Fibroblast of skin of left biceps (primary cell): Measurements from ENCODE around the gene COMMD8.
A peak's percentile ranks its signal among the peaks of the same experiment; 100 is the strongest.

Source experiments
- DNase-seq, 2 experiments: peaks; one replicate each; pipeline ENCODE4 v3.0.0-alpha.2; 2013; ENCODE audit warnings: low read depth in 2 of 2

Gene COMMD8

DNA sequence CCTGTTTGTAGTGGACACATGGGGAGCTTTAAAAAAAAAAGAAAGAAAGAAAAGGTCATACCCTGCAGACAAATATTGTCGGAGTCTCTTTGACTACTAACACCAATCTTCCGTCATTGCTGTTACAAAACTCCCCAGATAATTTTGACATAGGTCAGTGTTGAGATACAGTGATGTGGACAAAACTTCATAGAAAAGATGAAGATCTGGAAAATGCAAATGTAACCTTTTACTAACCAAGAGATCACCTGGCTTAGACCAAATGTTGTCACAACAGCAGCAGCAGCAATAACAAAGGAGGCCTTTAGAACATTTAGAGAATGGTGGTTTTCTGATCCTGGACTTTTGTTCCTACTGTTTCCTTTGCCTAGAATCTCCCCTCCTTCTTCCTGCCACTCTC is 8.1 kb upstream of the COMMD8 start:
- no peak for DNase-seq

- no peak for DNase-seq
These were observed 7.6 kb upstream of the COMMD8 start for GRCh38 chr4:47471064-47471463.

DNA sequence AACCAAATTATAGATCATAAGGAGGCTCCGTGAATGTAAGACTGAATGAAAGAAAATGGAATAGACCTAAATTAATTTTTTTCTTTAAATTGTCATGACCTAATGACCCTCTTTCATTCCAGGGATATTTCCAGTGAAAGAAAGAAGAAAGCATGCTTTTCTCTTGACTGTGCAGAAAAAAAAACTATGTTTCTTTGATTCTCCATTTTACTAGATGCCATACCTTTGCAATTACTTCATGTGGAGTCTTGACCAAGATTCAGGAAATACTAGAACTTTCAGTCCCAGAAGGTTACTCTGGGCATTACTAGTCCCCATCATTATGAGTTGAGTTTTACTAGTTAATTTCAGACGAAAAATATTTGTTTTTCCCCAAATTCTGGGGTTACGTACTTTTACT is 6.4 kb upstream of the COMMD8 start:
- DNase-seq: no peak

- DNase-seq: no peak
These were observed 5.3 kb upstream of the COMMD8 start for GRCh38 chr4:47468706-47469365.

DNA sequence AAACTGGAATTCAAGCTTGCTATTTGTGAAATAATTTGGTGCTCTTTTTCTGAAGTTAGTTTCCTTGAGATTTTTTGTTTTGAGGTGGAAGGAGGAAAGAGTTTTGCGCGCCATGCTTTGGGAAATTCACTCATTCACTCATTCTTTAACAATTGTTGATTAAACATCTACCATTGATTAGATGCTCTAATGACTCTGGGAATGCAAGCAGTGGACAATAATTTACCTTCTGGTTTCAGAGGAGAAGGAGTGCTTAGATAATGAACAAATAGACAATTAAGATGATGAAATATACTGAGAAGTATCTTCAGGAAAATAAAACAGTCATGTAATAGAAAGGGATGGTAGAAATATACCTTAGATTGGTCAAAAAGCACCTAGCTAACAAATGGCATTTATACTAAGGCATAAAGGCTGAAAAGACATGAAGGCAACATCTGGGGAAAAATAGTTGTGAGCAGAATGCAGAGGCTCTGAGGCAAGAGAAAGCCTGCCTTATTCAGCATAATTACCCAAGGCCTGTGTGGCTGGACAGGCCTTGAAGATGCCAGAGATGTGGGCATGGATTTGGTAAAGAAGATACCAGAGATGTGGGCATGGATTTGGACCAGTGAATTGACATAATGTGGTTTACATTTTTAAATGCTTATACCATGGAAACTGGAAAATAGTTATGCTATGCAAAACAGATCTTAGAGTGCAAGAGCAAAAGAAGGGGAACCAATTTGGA is 2.7 kb upstream of the COMMD8 start:
- DNase-seq: no peak

DNA sequence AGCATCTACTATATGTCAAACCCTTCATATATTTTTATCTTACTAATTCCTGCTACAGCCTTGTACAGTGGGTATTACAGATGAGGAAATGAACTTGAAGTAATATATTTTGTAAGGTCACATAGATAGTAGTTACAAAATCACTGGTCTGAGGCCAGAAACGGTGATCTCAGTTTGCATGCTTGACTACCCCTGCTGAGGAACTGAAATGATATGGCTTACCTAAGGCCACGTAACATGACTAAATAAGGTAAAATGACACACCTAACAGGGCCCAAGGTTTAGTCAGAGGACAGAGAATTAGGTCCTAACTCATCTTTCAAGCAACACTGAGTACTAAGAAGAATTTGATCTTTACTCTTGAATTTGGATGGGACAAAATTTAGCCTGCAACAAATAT is 1.5 kb upstream of the COMMD8 start:
- no peak for DNase-seq

DNA sequence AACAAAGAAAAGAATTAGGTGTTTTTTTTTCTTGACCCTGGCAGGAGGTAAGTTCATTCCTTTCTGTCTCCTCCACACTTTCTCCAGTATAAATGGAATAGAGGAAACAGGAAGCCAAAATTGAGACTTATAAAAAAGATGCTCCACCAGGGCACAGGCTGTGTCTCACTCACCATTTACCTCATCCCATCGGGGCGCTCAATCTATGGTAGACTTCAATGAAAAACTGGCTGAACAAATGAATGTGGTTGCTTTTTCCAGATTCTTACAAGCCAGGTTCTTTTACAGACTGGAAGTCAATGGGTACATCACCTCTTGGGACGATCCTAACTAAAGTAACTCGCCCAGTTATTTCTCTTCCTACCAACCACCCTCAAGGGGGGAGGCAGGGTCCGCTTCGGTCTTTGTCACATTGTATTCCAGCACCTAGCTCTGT is 685 bp downstream of the COMMD8 start:
- DNase-seq: no peak

DNA sequence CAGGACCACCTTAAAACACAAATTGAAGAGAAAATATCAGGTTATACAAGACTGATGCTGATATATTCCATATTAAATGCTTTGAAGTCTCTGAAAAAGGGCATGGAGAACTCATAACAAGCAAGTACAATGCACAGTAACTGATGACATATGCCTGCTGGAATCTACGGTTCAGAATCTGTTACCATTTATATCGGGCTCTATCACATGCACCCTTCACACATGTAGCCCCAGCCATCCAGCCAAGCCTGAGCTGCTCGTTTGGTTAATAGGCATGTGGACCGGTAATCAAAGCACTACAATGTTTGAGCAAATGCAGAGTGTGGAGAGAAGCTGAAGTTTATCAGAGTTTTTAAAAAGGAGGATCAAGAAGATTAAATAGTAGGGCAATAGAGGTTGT is 11.8 kb downstream of the COMMD8 start:
- DNase-seq: peak; percentile 35 to 42

- no peak for DNase-seq
These were observed 19.5 kb downstream of the COMMD8 start for GRCh38 chr4:47444031-47444430.

DNA sequence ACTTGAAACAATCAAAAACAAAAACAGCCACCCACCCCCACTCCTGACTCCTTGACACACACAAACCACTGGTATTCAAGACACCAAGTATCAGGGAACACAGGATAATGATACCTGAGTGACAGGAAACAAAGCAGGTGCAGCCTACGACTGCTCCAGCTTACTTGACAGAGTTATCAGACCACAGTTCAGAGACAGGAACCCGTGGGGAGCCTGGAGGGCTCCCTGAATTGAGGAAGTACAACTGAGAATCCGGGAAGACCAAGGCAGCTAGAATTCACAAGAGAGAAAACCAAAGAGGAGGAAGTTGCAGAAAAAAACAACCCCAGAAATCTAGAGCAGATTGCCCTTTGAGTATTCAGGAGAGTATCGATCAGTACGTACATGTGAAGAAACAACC is 20.5 kb downstream of the COMMD8 start:
- no peak for DNase-seq

DNA sequence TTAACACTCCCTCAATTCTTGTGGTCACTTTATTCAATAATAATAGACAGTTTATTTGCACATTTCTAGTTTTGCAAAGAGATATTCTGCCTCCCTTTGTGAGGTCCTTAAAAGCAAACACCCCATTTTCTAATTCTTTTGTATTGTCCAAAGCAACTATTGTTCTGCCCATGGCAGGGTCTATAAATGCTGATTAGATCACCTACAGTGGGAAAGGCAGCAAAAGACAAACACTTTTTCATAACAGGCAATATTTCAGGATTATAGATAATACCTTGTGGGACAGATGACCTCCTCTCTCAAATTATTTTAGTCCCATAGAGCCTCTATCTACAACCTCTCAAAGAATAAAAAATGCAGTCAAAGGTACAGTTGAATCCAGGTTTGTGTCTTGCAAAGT is 28.6 kb downstream of the COMMD8 start:
- DNase-seq: no peak

DNA sequence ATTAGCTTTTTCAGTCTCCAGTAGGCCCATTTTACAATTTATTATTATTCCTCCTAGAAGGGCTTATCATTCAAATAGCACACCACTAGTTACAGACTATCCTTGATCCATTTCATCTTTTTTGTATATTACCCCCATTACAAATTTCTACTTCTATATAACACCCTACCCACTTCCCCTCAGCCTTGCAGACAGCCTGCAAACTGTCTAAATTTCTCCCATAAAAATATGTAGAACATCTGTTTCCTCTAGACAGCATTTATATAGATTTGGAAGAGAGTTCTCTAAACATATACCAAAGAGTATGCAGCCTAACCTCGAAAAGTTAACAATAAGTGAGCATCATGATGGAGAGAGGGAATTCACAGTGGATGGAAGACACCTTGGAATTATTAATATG is 30.8 kb downstream of the COMMD8 start:
- DNase-seq: no peak

GRCh38 chr4:47427935-47428334 is 35.6 kb downstream of the COMMD8 start:
- no peak for DNase-seq

- DNase-seq: no peak
These were observed 37.9 kb downstream of the COMMD8 start for GRCh38 chr4:47425628-47426027.

DNA sequence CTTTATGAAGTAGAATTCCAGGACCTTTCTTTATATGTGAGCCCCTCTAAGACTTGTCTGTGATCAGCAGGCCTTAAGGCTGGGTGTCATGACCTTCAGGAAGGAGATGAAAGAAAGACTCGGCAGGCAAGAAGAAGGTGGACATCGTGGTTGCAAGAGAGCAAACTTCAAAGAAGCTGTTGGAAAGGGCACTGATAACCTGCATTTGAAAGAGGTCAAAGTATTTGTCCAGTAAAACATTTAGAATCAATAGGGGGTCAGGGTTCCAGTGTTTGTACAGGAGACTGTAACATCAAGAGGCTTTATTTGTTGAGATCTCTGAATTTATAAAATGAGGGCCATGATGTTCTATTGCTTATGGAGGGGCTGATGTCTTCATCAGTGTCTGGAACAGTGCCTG is 44.2 kb downstream of the COMMD8 start:
- no peak for DNase-seq

DNA sequence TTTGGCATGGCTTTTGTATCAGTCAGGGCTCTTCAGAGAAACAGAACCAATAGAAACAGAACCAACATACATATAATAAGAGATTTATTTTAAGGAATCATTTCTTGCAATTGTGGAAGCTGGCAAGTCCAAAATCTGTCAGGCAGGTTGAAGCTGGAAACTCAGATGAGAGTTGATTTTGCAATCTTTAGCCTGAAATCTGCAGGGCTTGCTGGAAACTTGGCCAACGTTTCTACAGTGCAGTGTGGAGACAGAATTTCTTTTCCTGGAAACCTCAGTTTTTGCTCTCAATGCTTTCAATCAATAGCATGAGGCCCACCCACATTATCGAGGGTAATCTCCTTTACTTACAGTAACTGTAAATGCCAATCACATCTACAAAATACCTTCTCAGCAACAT is 45.4 kb downstream of the COMMD8 start:
- no peak for DNase-seq

DNA sequence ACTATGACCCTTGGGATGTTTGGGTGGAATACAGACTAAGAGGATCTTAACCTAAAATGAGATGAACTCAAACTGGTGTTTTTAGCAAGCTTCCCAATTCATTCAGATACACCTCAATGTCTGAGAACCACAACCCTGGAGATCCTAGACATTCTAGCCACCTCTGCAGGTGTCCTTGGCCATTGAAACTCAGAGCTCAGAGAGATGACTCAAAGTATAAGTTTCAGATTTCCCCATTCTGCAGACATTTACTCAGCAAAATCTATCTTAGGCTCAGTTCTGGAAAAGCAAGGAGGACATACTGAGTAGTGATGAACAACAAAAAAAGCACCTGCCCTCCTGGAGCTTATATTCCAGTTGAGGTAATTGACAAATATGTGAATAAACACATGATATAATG is 47.8 kb downstream of the COMMD8 start:
- no peak for DNase-seq

GRCh38 chr4:47413521-47413920 is 50.0 kb downstream of the COMMD8 start:
- no peak for DNase-seq

GRCh38 chr4:47410271-47410670 is 53.2 kb downstream of the COMMD8 start:
- DNase-seq: no peak

DNA sequence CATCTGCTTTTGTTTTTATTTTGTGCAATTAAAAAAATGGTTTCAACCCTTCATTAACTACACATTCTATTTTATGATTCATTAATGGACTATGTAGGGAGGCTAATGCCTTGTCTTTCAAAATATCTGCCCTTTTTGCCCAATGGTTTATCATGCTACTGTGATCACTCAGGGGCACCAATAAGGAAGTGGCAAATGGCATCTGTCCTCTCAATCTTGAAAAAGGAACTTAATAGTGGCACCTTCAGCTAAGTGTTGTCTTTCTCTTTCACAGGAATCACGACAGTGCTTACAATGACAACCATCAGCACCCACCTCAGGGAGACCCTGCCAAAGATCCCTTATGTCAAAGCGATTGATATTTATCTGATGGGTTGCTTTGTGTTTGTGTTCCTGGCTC is 57.1 kb downstream of the COMMD8 start:
- DNase-seq: no peak
